Activated CD4-positive, alpha-beta T cell treated with anti-CD3 and anti-CD28 coated beads, Interleukin-10, Interleukin-2, amounts not matched to agents 100 ng/mL and 50 ng/mL, durations not matched to agents 16 hours and 8 hours (primary cell): ENCODE measurements around the gene MCM5.
"Not testable (repeated sequence)": the region's sequence is repeated elsewhere in the genome, so short reads cannot be mapped to it uniquely, and the experiment has no call there.

ENCODE experiments used
- DNase-seq: peaks from one replicate; pipeline ENCODE4 v3.0.0-alpha.2; 2020

MCM5 gene

DNA sequence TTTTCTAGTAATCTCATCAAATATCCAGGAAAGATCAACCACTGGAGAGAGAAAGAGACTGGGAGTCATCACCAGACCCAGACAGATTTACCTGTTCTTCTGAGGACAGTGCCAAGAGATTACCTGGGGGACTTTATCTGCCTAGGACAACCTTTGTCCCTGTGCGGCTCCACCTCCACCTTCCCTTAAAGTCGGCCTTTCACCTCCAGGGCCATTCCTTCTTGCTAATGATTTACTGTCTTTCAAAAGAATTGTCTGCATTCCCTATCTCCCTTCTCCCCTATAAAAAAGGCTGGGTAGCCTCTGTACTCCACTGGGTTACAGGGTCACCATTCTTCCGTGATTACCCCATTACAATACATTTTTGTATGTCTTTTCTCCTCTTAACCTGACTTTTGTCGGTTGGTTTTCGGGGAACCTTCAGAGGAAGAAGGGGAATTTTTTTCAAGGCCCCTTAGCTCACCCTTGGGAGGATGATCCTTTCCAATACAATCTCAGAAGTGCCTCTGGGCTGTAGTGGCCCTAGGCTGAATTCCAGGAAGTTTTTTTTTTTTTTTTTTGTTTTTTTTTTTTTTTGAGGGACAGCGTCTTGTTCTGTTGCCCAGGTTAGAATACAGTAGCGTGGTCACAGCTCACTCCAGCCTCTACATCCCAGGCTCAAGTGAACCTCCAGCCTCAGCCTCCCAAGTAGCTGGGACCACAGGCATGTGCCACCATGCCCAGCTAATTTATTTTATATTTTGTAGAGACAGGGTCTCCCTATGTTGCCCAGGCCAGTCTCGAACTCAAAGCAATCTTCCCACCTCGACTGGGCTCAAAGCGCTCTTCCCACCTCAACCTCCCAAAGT lies 20.6 kb upstream of the MCM5 start:
- no peak for DNase-seq

GRCh38 chr22:35380013-35380412 lies 19.9 kb upstream of the MCM5 start:
- DNase-seq, result no peak

GRCh38 chr22:35380537-35381423 lies 19.2 kb upstream of the MCM5 start, which contains the start of gene HMOX1:
TSS of gene HMOX1 (plus strand) at chr22:35381096. CDS start at chr22:35381174, 78 bp downstream.
- peak; percentile 74 for DNase-seq

GRCh38 chr22:35381424-35382009 lies 18.4 kb upstream of the MCM5 start:
- no peak for DNase-seq

DNA sequence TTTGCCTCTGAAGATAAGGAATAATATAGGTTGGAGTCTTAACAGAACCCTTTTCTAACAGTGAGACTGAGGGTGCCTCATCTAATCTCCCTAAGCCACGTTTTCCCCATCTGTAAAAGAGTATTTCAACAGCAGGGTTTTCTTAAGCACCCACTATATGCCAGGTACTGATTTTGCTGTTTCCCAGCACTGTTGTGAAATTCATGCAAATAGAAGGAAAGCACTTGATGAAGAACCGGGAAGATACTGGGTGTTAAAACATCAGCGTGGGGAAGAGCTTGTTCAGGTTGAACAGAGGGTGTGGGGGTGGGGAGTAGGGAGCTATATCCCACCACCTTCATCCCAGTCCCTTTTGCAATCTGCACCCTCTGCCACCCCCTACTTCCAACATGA lies 16.3 kb upstream of the MCM5 start:
- DNase-seq, result no peak

- no peak for DNase-seq
Measured at GRCh38 chr22:35384527-35384926, 15.4 kb upstream of the MCM5 start.

GRCh38 chr22:35384975-35385588 lies 14.9 kb upstream of the MCM5 start:
- no peak for DNase-seq

DNA sequence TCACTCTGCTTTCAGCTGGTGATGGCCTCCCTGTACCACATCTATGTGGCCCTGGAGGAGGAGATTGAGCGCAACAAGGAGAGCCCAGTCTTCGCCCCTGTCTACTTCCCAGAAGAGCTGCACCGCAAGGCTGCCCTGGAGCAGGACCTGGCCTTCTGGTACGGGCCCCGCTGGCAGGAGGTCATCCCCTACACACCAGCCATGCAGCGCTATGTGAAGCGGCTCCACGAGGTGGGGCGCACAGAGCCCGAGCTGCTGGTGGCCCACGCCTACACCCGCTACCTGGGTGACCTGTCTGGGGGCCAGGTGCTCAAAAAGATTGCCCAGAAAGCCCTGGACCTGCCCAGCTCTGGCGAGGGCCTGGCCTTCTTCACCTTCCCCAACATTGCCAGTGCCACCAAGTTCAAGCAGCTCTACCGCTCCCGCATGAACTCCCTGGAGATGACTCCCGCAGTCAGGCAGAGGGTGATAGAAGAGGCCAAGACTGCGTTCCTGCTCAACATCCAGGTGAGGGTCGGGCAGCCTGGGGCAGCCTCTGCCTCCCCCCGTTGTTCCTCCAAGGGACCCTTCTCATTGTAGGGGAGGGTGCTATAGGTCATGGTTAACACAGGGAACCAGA lies 13.2 kb upstream of the MCM5 start:
- DNase-seq, result no peak

GRCh38 chr22:35390933-35391332 lies 9.0 kb upstream of the MCM5 start:
- no peak for DNase-seq

DNA sequence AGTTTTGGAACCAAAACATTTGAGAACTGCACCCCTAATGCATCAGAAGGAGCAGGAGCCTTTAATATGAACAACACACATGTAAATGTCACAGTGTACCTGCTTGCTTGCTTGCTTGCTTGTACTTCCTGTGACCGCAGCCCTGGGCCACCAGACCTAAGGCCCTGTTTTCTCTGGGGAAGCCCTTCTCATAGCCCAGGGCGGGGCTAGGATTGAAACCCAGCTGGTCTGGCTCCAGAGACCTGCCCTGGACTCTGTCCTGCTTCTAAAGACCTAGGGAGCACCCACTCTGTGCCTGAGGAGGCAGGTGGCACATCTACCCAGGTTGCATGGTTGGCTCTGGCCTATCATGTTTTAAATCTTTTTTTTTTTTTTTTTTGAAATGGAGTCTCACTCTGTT lies 7.6 kb upstream of the MCM5 start:
- DNase-seq, result no peak

- DNase-seq, result no peak
Measured at GRCh38 chr22:35393116-35394010, 6.6 kb upstream of the MCM5 start.

DNA sequence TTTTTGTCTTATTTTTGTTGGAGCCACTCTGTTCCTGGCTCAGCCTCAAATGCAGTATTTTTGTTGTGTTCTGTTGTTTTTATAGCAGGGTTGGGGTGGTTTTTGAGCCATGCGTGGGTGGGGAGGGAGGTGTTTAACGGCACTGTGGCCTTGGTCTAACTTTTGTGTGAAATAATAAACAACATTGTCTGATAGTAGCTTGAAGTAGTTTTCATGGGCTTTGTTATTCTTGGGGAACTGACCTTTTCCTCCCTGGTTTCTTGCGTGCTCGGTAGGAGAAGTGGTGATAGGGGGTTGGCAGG lies 6.0 kb upstream of the MCM5 start:
- DNase-seq, result no peak

DNA sequence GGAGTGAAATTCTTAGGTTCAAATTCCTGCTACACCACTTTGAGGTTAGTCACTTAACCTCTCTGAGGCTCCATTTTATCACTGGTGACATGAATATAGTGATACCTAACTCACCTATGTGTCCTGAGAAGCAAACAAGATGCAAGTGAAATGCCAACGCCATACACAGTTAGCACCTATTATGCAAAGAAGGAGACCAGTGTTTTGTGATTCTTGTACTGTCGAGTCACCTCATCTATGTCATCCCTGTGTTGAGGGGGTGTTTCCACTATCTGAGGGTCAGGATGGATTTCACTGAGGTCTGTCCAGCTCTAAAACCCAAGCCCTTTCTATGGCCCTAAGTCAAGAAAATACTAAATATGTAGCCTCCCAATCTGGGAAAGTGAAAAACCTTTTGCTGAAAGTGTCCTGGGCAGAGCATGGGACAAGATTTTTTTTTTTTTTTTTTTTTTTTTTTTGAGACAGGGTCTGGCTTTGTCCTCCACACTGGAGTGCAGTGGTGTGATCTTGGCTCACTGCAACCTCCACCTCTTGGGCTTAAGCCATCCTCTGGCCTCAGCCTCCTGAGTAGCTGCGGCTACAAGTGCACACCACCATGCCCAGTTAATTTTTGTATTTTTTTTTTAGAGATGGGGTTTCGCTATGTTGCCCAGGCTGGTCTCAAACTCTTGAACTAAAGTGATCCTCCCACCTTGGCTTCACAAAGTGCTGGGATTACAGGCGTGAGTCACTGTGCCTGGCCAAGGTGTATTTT lies 5.0 kb upstream of the MCM5 start:
- no peak for DNase-seq

- not testable (repeated sequence) for DNase-seq
Measured at GRCh38 chr22:35396622-35397021, 3.3 kb upstream of the MCM5 start.

DNA sequence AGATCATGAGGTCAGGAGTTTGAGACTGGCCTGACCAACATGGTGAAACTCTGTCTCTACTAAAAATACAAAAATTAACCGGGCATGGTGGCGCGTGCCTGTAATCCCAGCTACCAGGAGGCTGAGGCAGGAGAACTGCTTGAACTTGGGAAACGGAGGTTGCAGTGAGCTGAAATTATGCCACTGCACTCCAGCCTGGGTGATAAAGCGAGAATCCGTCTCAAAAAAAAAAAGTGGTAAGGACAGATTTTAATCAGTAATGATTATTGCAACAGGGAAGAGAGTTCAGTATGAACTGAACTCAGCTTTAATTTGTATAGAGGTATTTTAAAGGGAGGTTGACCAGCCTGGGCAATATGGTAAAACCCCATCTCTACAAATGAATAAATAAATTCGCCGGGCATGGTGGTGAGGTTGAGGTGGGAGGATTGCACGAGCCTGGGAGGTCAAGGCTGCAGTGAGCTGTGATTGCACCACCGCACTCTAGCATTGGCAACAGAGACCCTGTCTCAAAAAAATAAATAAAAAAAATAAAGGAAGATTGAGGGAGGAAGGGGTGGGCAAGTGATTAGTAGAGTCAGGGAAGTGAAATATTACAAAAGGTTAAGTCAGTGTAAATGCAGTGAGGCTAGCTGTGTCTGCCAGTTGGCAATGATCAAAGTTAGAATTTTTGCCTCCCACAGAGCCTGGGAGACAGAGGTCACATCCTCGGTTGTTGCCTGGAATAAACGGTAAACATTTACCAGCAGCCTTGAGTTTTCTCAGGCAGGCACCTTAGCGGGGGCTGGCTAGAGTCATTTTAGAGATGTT lies 2.6 kb upstream of the MCM5 start:
- DNase-seq, result no peak

DNA sequence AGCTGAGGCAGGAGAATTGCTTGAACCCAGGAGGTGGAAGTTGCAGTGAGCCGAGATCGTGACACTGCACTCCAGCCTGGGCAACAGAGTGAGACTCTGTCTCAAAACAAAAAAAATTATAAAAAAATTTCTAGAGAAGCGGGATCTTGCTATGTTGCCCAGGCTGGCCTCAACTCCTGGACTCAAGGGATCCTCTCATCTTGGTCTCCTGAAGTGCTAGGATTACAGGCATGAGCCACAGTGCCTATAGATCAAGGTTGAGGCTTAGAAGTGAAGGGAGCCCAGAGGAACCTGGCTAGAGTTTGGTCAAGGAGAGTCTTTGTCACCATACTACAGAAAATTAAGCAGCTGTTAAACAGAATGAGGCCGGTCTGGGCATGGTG lies 1.4 kb upstream of the MCM5 start:
- no peak for DNase-seq

- peak; percentile 35 for DNase-seq
Measured at GRCh38 chr22:35399114-35399677, 744 bp upstream of the MCM5 start.

GRCh38 chr22:35400501-35400790 lies 506 bp downstream of the MCM5 start:
- peak; percentile 26 for DNase-seq

DNA sequence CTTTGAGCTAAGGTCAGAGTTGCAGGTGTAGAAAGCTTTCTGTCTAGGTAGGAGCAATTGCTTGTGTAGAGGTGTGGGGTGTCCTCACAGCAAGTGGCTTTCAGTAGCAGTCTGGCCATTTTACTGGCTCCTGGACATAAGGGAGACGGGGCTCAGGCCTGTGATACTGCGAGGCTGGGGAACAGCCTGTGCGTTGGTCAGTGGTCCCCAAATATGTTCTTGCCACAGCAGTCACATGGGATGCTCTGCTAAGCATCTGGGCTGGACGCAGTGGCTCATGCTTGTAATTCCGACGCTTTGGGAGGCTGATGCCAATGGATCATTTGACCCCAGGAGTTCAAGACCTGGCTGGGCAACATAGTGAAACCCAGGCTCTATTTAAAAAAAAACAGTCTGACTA lies 1.9 kb downstream of the MCM5 start:
- DNase-seq, result no peak

GRCh38 chr22:35403356-35403755 lies 3.4 kb downstream of the MCM5 start:
- no peak for DNase-seq
